HepG2 (cell line): ENCODE data around the gene LMNA. TPM values are rescaled to one million over a fixed set of nuclear protein-coding genes. Genes with fewer than 3 reads are reported as not detected.

ENCODE experiments used
- ARNT2 ChIP-seq: sonication (generic); formaldehyde crosslinking; IDR thresholded peaks from 2 replicates; pipeline ENCODE4 v1.8.0; 2022; ENCODE audit warnings: mild to moderate bottlenecking, low read depth, missing genetic modification reagents, moderate library complexity
- ELF1 ChIP-seq: sonication (generic); formaldehyde crosslinking; IDR thresholded peaks from 2 replicates; pipeline ENCODE4 v1.4.0; 2020; ENCODE audit warnings: missing genetic modification reagents
- GPN1 ChIP-seq: sonication (generic); formaldehyde crosslinking; IDR thresholded peaks from 2 replicates; pipeline ENCODE4 v1.5.1; 2020; ENCODE audit warnings: missing genetic modification reagents, borderline replicate concordance
- HOXD1 ChIP-seq: sonication (generic); formaldehyde crosslinking; IDR thresholded peaks from 2 replicates; pipeline ENCODE4 v1.5.0; 2020; ENCODE audit warnings: missing genetic modification reagents
- KLF15 ChIP-seq: sonication (generic); formaldehyde crosslinking; IDR thresholded peaks from 2 replicates; pipeline ENCODE4 v1.8.1; 2023; ENCODE audit warnings: borderline replicate concordance, mild to moderate bottlenecking, inconsistent platforms, missing genetic modification reagents, mixed read lengths
- NFIB ChIP-seq: sonication (generic); formaldehyde crosslinking; IDR thresholded peaks from 2 replicates; pipeline ENCODE4 v1.9.0; 2021; ENCODE audit warnings: missing genetic modification reagents, mild to moderate bottlenecking, borderline replicate concordance
- RAD21 ChIP-seq: fragments of 450-650 bp; formaldehyde crosslinking; IDR thresholded peaks from 2 replicates; pipeline ENCODE4 v1.5.0; 2020; ENCODE audit warnings: mild to moderate bottlenecking
- SAFB2 ChIP-seq: sonication (generic); formaldehyde crosslinking; IDR thresholded peaks from 2 replicates; pipeline ENCODE4 v1.5.1; 2020; ENCODE audit warnings: missing genetic modification reagents, low read depth, mild to moderate bottlenecking, borderline replicate concordance
- SMARCE1 ChIP-seq: fragments of 450-650 bp; IDR thresholded peaks from 2 replicates; pipeline ENCODE4 v1.6.1; 2017; ENCODE audit warnings: borderline replicate concordance
- SP5 ChIP-seq: IDR thresholded peaks from 2 replicates; pipeline ENCODE4 v1.6.1; 2016; ENCODE audit warnings: low read depth, borderline replicate concordance
- TOE1 ChIP-seq: sonication (generic); formaldehyde crosslinking; IDR thresholded peaks from 2 replicates; pipeline ENCODE4 v1.4.0; 2020; ENCODE audit warnings: mild to moderate bottlenecking, missing genetic modification reagents
- ZFP1 ChIP-seq: IDR thresholded peaks from 2 replicates; pipeline ENCODE4 v1.6.1; 2016
- ZFP37 ChIP-seq: sonication (generic); formaldehyde crosslinking; IDR thresholded peaks from 2 replicates; pipeline ENCODE4 v1.4.0; 2020; ENCODE audit warnings: missing genetic modification reagents, borderline replicate concordance
- ZNF703 ChIP-seq: sonication (generic); formaldehyde crosslinking; IDR thresholded peaks from 2 replicates; pipeline ENCODE4 v1.5.1; 2020; ENCODE audit warnings: missing genetic modification reagents, mild to moderate bottlenecking, moderate library complexity, borderline replicate concordance
- ZNF766 ChIP-seq: sonication (generic); formaldehyde crosslinking; IDR thresholded peaks from 2 replicates; pipeline ENCODE4 v1.5.0; 2020; ENCODE audit warnings: missing genetic modification reagents, borderline replicate concordance
- ZNF850 ChIP-seq: sonication (generic); formaldehyde crosslinking; conservative IDR thresholded peaks from 2 replicates; pipeline ENCODE4 v1.9.0; 2021; ENCODE audit warnings: mild to moderate bottlenecking, missing genetic modification reagents
- polyA plus RNA-seq, 8 experiments: library from polyadenylated mRNA; depleted of rRNA in 3 of 8; stranded (reverse) in 7 of 8; unstranded in 1 of 8; fragments of >200 nt; fragmentation: Illumina TruSeq in 4 of 8; extraction: Trizol in 4 of 8; gene quantifications; 2 replicates each; pipeline versions ENCODE4 v1.2.1 to v1.2.3, GENCODE V29; 2011 to 2016; ENCODE audit warnings: low read depth in 4 of 8, missing spikeins in 1 of 8, mixed read lengths in 1 of 8; ENCODE audit not compliant: insufficient read depth in 1 of 8
- total RNA-seq, 5 experiments: library from RNA; depleted of rRNA; stranded (reverse); fragments of >200 nt; fragmentation: Illumina TruSeq; extraction: Trizol; gene quantifications; 2 replicates each; pipeline ENCODE4 v1.2.3, GENCODE V29; 2016; ENCODE audit warnings: low read depth in 1 of 5
- TF ChIP-seq, protein P1 (sequence below): sonication (generic); formaldehyde crosslinking; IDR thresholded peaks from 2 replicates; pipeline ENCODE4 v1.5.1; 2020; ENCODE audit warnings: missing genetic modification reagents, mild to moderate bottlenecking, borderline replicate concordance
- TF ChIP-seq, protein P2 (sequence below): sonication (generic); formaldehyde crosslinking; IDR thresholded peaks from 2 replicates; pipeline ENCODE4 v1.4.0; 2020; ENCODE audit warnings: missing genetic modification reagents
- TF ChIP-seq, protein P3 (sequence below): sonication (generic); formaldehyde crosslinking; IDR thresholded peaks from 2 replicates; pipeline ENCODE4 v1.4.0; 2020; ENCODE audit warnings: missing genetic modification reagents, borderline replicate concordance
- TF ChIP-seq, protein P4 (sequence below): IDR thresholded peaks from 2 replicates; pipeline ENCODE4 v1.6.1; 2016; ENCODE audit warnings: mild to moderate bottlenecking
- TF ChIP-seq, protein P5 (sequence below): sonication (generic); formaldehyde crosslinking; IDR thresholded peaks from 2 replicates; pipeline ENCODE4 v1.5.0; 2020; ENCODE audit warnings: missing genetic modification reagents

LMNA gene
- total and polyA plus RNA-seq, 2 of the 13 experiments (the other 11 are each of a cell fraction or from before 2014, with no cell fraction given), result 107 to 225 TPM

DNA sequence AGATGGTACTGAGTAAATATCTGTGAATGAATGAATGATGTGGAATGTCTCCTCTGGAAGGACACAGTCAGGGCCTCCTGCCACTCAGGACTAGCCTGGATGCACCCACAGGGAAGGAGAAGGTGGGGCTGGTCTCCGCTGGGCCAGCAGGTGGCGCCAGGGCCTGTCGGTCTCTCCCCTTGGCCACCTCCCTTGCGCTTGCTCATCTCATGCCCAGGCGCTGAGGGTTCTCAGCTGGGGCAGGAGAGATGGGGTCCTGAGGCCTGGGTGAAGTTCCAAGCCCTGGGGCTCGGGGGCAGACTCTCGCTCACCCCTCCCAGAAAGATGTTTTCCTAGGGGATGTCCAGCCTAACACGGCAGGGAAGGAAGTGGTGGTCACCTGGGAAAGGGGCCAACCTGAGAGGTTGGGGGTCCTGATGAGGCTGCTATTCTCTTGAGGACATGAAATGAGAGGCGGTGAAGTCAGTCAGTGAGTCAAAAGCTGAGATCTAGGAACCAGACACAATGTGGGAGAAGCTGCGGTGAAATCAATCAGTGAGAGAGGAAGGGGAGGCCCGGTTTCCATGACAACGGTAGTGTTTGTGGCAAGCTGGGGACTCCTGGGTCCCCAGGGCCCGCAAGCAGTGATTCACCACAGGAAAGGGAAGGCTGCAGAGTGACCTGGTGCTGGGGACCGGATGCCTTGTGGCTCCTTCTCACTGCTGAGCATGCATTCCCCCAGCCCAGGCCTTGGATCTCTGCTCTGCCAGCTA, 17.7 kb upstream of the LMNA start (continued):
- TF ChIP-seq TOE1 (CRISPR knock-in tag) (no peak), SAFB2 (CRISPR knock-in tag) (no peak), ZFP1 (CRISPR knock-in tag) (no peak), ZNF850 (CRISPR knock-in tag) (no peak), ELF1 (CRISPR knock-in tag) (no peak), SMARCE1 (no peak), RAD21 (peak; percentile 98), GPN1 (no peak), SP5 (CRISPR knock-in tag) (peak; percentile 56; the same call in 1 of the 2 replicates), HOXD1 (CRISPR knock-in tag) (no peak), ARNT2 (no peak), ZNF703 (CRISPR knock-in tag) (no peak), NFIB (CRISPR knock-in tag) (no peak), ZNF766 (CRISPR knock-in tag) (no peak), KLF15 (CRISPR knock-in tag) (no peak), ZFP37 (CRISPR knock-in tag) (no peak)
- TF ChIP-seq, protein P1, sequence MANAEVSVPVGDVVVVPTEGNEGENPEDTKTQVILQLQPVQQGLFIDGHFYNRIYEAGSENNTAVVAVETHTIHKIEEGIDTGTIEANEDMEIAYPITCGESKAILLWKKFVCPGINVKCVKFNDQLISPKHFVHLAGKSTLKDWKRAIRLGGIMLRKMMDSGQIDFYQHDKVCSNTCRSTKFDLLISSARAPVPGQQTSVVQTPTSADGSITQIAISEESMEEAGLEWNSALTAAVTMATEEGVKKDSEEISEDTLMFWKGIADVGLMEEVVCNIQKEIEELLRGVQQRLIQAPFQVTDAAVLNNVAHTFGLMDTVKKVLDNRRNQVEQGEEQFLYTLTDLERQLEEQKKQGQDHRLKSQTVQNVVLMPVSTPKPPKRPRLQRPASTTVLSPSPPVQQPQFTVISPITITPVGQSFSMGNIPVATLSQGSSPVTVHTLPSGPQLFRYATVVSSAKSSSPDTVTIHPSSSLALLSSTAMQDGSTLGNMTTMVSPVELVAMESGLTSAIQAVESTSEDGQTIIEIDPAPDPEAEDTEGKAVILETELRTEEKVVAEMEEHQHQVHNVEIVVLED (CRISPR knock-in tag), result no peak
- TF ChIP-seq, protein P2, sequence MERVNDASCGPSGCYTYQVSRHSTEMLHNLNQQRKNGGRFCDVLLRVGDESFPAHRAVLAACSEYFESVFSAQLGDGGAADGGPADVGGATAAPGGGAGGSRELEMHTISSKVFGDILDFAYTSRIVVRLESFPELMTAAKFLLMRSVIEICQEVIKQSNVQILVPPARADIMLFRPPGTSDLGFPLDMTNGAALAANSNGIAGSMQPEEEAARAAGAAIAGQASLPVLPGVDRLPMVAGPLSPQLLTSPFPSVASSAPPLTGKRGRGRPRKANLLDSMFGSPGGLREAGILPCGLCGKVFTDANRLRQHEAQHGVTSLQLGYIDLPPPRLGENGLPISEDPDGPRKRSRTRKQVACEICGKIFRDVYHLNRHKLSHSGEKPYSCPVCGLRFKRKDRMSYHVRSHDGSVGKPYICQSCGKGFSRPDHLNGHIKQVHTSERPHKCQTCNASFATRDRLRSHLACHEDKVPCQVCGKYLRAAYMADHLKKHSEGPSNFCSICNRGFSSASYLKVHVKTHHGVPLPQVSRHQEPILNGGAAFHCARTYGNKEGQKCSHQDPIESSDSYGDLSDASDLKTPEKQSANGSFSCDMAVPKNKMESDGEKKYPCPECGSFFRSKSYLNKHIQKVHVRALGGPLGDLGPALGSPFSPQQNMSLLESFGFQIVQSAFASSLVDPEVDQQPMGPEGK, result peak; percentile 69
- TF ChIP-seq, protein P3, sequence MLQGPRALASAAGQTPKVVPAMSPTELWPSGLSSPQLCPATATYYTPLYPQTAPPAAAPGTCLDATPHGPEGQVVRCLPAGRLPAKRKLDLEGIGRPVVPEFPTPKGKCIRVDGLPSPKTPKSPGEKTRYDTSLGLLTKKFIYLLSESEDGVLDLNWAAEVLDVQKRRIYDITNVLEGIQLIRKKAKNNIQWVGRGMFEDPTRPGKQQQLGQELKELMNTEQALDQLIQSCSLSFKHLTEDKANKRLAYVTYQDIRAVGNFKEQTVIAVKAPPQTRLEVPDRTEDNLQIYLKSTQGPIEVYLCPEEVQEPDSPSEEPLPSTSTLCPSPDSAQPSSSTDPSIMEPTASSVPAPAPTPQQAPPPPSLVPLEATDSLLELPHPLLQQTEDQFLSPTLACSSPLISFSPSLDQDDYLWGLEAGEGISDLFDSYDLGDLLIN (CRISPR knock-in tag), result no peak
- TF ChIP-seq, protein P4, sequence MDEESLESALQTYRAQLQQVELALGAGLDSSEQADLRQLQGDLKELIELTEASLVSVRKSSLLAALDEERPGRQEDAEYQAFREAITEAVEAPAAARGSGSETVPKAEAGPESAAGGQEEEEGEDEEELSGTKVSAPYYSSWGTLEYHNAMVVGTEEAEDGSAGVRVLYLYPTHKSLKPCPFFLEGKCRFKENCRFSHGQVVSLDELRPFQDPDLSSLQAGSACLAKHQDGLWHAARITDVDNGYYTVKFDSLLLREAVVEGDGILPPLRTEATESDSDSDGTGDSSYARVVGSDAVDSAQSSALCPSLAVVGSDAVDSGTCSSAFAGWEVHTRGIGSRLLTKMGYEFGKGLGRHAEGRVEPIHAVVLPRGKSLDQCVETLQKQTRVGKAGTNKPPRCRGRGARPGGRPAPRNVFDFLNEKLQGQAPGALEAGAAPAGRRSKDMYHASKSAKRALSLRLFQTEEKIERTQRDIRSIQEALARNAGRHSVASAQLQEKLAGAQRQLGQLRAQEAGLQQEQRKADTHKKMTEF (CRISPR knock-in tag), result peak; percentile 75
- TF ChIP-seq, protein P5, sequence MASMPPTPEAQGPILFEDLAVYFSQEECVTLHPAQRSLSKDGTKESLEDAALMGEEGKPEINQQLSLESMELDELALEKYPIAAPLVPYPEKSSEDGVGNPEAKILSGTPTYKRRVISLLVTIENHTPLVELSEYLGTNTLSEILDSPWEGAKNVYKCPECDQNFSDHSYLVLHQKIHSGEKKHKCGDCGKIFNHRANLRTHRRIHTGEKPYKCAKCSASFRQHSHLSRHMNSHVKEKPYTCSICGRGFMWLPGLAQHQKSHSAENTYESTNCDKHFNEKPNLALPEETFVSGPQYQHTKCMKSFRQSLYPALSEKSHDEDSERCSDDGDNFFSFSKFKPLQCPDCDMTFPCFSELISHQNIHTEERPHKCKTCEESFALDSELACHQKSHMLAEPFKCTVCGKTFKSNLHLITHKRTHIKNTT (CRISPR knock-in tag), result no peak
